Stimulated activated CD8-positive, alpha-beta memory T cell treated with anti-CD3 and anti-CD28 coated beads, Interleukin-4, amount 100 ng/mL, for 24 hours (primary cell): ENCODE data around the gene DLK2.
"Not testable (repeated sequence)": the region's sequence is repeated elsewhere in the genome, so short reads cannot be mapped to it uniquely, and the experiment has no call there.

ENCODE experiments used
- DNase-seq: peaks from one replicate; pipeline ENCODE4 v3.0.0-alpha.2; 2020; ENCODE audit warnings: low read depth

DLK2 gene

DNA sequence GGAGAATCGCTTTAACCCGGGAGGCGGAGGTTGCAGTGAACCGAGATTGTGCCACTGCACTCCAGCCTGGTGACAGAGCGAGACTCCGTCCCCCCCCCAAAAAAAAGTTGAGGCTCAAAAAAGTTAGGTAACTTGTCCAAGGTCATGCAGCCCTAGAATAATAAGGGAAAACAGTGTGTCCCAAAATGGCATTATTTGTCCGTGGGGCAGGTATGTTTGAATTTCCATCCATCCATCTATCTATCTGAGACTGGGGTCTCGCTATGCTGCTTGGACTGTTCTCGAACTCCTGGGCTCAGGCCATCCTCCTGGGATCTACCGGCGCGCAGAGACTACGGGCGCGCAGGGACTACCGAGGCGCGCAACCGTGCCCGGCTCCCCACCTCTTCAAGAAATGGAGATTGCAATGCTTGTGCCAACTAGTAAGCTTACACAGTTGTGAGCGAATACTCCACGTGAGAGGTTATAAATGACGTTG lies 28.4 kb downstream of the DLK2 start:
- no peak for DNase-seq

DNA sequence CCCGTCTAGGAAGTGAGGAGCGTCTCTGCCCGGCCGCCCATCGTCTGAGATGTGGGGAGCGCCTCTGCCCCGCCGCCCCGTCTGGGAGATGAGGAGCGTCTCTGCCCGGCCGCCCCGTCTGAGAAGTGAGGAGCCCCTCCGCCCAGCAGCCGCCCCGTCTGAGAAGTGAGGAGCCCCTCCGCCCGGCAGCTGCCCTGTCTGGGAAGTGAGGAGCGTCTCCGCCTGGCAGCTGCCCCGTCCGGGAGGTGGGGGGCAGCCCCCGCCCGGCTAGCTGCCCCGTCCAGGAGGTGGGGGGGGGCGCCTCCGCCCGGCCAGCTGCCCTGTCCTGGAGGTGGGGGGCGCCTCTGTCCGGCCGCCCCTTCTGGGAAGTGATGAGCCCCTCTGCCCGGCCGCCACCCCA lies 30.3 kb downstream of the DLK2 start:
- not testable (repeated sequence) for DNase-seq

DNA sequence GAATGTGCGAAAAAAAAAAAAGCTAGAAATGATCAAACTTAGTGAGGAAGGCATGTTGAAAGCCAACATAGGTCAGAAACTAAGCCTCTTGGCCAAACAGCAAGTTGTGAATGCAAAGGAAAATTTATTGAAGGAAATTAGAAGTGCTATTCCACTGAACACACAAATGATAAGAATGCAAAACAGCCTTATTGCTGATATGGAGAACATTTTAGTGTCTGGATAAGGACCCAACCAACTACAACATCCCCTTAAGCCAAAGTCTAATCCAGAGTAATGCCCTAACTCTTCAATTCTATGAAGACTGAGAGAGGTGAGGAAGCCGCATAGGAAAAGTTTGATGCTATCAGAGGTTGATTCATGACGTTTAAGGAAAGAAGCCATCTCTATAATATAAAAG lies 33.5 kb downstream of the DLK2 start:
- DNase-seq = no peak

DNA sequence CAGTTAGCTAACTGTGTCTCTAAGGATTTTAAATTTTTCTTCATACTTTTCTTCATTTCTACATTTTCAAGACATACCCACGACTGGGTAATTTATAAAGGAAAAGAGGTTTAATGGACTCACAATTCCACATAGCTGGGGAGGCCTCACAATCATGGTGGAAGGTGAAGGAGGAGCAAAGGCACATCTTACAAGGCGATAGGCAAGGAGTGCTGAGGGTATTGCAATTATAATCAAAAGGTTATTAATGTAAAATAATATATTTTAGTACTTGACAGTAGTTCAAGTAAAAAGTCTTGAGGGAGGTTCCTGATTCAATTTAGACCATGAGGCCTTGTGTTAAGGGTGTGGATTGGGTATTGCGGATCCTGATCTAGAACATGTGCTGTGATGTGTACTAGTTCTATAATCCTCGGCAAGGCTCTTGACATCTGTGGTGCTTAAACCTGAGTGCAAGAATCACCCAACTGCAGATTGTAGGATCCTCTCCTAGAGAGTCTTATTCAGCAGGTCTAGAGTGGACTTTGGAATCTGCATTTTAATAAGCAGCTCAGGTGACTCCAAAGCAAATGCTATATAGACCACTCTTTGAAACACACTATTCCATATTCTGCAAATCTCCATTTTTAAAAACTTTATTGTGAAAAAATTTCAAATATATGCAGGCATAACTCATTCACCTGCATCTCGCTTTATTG lies 35.2 kb downstream of the DLK2 start:
- DNase-seq = no peak

DNA sequence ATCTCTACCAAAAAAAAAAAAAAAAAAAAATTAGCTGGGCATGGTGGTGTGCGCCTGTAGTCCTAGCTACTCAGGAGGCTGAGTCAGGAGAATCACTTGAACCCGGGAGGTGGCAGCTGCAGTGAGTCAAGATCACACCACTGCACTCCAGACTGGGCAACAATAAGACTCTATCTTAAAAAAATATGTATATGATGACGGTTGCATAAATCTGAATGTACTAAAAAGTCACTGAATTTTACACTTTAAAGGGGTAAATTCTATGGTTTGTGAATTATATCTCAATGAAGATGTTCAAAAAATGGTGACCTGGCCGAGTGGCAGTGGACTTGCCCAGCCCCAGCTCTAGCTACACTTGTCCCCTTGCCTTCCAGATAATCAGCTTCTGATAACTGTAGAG lies 38.4 kb downstream of the DLK2 start:
- no peak for DNase-seq

DNA sequence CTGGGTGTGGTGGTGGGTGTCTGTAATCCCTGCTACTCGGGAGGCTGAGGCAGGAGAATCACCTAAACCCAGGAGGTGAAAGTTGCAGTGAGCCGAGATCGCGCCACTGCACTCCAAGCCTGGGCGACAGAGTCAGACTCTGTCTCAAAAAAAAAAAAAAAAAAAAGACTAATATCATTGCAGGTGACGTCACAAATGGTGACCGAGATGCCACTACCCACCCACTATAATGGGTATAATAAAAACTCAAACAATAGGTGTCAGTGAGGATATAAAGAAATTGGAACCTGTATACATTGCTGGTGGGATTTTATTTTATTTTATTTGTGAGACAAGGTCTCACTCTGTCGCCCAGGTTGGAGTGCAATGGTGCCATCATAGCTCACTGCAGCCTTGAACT lies 40.1 kb downstream of the DLK2 start:
- not testable (repeated sequence) for DNase-seq

DNA sequence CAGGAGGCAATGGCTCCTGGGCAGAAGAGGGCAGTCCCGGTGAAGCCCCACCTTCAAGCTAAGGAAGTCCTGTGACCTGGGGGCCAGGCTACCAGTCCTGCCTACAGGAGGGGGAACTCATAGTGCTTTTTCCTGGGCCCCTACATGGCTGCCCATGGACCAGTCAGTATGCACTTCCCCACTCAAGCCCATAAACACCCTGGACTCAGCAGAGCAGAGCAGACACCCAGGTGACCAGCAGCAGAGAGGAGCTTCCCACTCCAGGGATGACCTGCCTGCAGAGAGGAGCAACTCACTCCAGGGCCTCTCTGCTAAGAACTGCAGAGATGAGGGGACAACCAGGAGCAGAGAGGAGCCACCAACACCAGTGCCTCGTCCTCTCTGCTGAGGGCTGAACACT lies 42.3 kb downstream of the DLK2 start:
- no peak for DNase-seq

DNA sequence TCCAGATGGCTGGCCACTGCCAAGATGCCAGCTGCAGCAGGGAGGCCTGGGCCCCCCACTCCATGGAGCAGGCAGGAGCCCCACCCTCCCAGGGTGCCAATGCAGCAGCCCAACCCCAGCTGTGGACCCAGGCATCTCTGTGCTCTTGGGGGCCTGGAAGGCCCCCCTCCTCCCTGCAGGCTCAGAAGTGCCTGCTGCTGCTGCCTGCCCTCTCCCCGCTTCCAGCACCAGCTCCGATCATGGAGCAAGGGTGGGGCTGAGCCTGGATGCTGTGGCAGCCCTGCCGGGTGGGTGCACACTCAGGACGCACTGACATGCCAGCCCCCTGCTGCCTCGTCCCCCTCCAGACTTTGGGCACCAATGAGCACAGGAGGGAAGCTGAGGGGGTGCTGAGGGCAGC lies 42.8 kb downstream of the DLK2 start:
- DNase-seq = no peak

DNA sequence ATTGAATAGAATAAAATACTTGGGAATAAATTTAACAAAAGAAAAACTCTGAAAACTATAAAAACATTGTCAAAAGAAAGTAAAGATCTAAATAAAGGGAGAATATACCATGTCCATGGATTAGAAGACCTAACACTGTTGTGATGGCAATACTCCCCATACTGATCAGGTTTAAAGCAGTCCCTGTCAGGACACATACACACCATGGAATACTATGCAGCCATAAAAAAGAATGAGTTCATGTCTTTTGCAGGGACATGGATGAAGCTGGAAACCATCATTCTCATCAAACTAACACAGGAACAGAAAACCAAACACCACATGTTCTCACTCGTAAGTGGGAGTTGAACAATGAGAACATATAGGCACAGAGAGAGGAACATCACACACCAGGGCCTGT lies 44.6 kb downstream of the DLK2 start:
- DNase-seq = not testable (repeated sequence)

DNA sequence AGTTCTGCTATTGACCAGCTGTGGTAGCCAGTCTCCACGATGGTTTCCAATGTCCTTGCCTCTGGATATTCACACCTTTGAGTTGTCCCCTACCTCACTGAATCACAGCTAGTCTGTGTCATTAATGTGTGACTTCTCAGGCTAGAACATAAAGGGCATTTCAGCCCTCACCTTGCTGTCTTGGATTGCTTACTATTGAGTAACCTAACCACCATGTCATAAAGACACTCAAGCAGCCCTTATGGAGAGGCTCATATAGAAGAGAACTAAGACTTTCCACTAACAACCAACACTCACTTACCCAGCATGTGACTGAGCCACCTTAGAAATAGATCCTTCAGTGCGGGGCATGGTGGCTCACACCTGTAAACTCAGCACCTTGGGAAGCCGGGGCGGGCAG lies 47.1 kb downstream of the DLK2 start:
- DNase-seq = no peak

DNA sequence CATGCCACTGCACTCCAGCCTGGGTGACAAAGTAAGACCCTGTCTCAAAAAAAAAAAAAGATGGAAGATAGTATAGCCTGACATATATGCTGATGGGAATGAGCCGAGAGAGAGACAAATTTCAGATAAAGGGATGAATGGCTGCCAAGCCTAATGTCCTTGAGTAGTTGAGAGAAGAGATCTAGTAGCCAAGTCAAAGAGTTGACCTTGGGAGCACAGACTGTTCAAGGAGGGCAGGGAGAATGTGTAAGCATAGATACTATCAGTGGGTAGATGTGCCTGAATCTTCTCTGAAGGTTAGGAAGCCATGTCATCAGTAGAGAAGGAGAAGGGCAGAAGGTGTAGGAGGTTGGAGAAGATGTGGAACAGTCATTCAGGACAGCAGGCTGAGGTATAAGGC lies 48.1 kb downstream of the DLK2 start:
- no peak for DNase-seq

DNA sequence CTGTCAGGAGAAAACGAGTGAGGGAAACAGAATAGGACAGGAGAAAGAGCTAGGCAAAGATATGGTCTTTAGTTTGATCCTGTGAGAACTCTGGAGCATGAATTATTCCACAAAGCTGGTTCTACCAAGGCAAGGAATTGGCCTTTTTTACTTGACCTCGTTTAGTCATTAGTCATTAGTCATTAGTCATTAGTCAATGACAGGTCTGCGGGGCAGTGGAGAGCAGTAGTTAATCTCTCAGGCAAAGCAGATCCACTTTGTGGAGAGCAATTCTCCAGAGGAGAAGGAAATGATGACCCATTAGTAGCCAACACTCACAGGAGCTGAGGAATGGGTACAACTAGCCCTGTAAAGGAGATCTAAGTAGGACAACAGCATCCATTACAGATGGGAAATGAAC lies 50.0 kb downstream of the DLK2 start:
- DNase-seq = no peak

DNA sequence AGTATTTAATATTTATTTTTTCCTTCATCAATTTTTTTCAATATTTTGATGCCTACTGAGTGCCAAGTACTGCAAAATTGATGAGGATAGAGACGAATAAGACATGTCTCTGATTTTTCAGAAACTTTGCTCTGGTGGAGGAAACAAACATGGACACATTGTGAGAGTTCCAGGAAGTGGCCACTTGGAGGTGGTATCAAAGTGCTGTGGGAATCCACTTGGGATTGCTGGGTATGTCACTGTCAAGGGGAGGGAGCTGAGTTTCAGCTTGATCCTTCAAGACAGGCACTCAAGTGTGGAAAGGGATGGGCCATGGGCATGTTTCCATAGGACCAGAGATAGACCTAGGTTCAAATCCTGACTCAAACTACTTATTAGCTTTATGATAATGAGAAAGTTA lies 52.5 kb downstream of the DLK2 start:
- no peak for DNase-seq

DNA sequence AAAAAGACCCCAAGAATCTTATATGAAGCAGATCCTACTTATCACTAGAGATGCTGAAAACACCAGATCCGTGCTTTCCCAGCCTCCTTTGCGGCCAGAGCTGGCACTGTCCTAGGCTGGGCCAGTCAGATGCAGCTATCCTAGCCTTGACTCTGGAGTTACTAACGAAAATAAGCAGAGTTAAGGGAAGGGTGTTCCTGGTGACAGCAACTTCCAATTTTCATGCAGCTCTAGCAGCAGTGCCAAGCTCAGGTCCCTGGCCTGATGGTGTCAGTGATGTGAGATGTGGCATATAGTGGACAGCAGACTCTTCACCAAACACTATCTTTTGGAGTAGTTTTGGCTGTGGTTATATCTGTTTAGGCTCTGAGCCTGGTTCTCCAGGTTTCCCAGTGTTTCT lies 53.6 kb downstream of the DLK2 start:
- DNase-seq = no peak
